ENCODE measurements around the gene POU6F2. TPM values are rescaled to one million over a fixed set of nuclear protein-coding genes. Genes with fewer than 3 reads are reported as not detected.

POU6F2 gene
- total RNA-seq, 2 donors from 2014 or later: not detected

DNA sequence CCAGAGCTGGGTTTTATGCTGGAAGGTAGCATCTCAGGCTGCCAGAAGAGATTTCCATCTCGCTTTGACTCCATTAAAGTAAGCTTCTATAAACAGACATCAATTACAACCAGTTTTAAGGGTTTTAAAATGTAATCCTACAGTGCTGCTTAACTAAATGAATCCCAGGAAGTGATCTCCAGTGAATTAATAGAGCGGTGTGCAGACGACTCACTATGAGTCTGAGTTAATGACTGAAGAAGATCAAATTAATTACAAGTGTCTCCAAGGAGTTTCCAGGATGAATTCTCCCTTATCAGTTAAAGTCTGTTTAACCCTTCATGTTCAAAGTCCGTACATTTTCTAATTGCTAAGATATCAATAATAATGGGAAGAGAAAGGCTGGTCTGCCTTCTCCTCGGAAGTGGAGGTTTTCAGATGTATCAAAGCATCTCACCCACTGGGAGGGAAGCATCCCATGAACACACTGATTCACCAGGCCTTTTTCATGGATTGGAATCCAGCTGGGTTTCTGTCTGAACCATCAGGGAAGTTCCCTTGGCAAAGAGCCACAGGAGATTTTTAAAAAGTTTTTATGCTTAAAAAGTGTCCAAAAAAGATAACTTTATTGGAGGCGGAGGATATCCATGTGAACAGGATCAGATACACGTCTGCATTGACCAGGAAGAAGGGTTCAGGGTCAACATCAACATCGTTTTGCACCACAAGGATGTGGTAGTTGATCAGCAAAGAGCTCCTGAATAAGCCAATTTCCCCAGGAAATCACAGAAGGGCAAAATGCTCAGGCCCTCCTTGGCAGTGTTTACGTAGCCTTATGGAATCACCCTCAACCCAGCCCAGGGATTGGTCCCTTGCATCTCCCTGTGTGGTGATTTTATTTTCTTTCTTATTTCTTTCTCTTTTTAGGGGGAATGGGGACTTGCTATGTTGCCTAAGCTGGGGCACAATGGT is 288.2 kb downstream of the POU6F2 start:
- intact Hi-C loops (cut with DNase I, micrococcal nuclease): no loop called here
- ATAC-seq: no peak
- no peak for DNase-seq

DNA sequence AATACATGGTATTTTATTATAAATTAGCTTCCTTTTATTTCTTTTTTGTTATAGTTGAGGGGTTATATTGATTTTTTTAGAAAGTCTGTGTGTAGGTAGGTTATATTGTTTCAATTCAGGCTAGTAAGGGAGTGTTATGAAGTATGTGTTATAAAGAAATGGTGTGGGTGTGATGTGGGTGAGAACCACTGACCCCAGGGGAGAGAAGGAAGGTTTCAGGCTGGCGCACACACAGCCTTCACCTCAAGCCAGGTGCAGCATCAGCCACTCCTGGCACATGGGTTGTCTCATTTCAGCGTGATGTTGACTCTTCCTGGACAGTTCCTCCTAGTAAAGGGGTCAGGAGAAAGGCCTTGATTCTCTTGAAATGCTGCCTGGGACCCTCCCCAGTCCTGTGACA is 291.3 kb downstream of the POU6F2 start:
- DNase-seq (no peak), ATAC-seq (no peak)
- intact Hi-C loops (cut with DNase I, micrococcal nuclease): no loop called here

DNA sequence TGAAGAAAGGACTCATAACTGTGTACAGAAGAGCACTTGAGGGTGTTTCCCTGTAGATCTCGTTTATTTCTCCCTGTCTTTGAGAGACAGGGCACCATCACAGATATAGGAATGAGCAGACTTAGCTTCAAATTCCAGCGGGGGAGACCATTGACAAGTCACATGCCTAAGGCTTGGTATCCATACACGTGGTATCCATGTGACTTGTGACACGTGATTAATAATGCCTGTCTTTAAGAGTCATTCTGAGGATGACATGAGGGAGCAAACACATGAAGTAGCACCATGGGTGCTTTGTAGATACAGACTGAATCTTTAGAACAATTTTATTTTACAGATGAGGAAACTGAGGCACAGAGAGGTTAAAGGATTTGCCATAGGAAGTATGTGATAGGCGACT is 292.3 kb downstream of the POU6F2 start:
- intact Hi-C loops (cut with DNase I, micrococcal nuclease): no loop called here
- DNase-seq (no peak), ATAC-seq (no peak)

DNA sequence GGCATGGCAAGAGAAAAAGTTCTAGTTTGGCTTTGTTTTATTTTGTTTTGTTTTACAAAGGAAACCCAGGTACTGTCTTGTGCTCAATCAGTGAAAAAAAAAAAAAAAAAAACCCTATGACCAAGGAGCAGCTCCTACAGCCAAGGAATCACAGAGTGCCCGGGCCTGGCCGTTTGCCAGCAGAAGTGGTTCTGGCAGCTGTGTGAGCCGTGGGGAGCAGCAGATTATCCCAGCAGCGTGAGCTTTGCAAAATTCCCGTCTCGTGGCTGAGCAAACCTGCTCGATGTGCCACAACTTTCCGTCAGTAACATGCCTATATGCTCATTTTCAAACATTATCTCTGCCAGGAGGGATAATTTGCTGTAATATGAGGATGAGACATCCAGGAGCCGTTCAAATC is 293.7 kb downstream of the POU6F2 start:
- no peak for ATAC-seq
- peak; percentile 23 to 26 for DNase-seq
- intact Hi-C loops (cut with DNase I, micrococcal nuclease): no loop called here

DNA sequence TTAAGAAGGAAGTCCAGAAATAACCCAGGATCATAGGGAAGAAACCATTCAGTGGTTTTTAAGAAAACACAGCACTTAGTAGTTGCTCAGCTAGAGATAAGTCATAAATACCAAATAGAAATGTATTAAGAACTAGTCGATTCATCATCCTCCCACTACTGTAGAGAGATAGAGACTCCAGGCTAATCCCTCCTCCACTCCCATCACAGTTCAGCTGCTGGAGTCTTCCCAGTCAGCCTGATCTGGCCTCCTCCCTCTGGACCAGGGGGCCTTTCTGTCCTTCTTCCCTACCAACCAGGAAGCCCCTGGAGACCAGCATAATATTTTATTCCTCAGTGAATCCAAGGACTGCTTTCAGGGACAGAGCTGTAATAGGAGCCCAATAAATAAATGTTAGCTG is 294.4 kb downstream of the POU6F2 start:
- no peak for ATAC-seq
- no peak for DNase-seq
- intact Hi-C loops (cut with DNase I, micrococcal nuclease): no loop called here

DNA sequence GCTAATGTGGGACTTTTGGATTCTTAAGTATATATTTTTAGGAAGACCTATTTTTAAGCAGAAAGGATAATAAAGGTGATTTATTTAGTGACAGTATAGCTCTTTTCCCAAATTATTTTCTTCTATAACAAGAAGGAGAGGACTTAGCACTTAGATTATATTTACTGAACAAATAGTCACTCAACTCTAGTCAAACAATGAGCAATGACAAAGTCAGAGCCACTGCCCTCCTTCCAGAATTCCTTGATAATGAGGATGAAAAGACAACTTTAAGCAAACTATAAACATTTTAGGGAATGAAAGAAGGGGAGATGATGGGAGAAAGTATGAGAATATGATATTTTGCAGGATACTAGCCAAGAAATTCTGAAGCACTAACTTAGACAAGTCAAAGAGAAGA is 295.0 kb downstream of the POU6F2 start:
- no peak for DNase-seq
- intact Hi-C loops (cut with DNase I, micrococcal nuclease): no loop called here
- ATAC-seq: no peak

DNA sequence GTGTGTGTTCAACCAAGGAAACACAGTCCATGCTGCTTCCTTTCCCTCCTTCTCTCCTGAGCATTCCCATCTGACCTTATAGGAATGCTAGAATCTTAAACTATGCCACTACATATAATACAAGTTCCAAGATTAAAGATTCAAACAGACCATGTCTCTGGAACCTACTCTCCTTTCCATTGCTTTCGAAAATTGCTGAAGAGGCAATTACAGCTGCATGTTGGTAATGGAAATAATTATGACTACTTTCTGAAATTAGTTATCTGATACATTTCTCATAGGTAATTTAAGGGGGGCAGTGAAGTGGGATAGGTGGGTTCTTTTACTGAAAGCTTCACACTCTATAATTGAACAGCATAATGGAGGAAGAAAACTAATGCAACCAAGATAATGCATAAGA is 302.6 kb downstream of the POU6F2 start:
- ATAC-seq: no peak
- intact Hi-C loops (cut with DNase I, micrococcal nuclease): no loop called here

DNA sequence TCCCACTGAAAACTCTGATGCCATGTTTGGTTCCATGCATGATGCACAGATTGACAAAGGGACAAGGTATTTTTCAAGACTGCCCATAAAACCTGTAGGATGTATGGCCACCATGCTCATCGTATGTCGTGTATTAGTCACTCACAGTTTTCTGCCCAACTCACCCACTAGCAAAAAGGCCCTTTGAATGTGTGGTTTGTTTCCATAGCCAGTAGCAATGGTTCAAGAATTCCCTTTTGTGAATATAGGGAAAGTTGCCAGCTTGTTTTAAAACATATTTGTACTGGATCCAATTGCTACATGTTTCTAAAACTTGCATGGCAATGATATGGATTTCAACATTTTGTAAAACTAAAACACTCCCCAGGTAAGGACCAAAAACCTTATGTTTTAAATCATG is 307.5 kb downstream of the POU6F2 start:
- intact Hi-C loops (cut with DNase I, micrococcal nuclease): no loop called here
- ATAC-seq (no peak), DNase-seq (no peak)

More for the DNA sequence above, 302.6 kb downstream of the POU6F2 start:
- no peak for DNase-seq

DNA sequence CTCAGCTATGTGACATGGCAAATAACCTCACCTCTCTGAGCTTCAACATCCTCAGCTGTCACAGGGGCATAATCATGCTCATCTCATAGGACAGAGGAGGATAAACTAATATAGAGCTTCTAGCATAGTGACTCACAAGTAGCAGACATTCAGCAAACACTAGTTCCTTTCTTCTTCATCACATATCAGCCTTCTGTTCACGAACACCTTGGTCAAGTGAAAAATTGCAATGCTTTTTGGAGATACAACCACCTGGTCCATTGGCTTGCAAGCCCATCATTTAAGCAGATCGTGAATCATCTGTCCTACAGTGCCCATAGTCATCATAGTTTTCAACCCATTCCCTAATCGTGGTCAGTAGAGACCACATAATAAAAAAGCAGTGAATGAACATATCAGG is 310.6 kb downstream of the POU6F2 start:
- DNase-seq (no peak), ATAC-seq (no peak)
- intact Hi-C loops (cut with DNase I, micrococcal nuclease): no loop called here

DNA sequence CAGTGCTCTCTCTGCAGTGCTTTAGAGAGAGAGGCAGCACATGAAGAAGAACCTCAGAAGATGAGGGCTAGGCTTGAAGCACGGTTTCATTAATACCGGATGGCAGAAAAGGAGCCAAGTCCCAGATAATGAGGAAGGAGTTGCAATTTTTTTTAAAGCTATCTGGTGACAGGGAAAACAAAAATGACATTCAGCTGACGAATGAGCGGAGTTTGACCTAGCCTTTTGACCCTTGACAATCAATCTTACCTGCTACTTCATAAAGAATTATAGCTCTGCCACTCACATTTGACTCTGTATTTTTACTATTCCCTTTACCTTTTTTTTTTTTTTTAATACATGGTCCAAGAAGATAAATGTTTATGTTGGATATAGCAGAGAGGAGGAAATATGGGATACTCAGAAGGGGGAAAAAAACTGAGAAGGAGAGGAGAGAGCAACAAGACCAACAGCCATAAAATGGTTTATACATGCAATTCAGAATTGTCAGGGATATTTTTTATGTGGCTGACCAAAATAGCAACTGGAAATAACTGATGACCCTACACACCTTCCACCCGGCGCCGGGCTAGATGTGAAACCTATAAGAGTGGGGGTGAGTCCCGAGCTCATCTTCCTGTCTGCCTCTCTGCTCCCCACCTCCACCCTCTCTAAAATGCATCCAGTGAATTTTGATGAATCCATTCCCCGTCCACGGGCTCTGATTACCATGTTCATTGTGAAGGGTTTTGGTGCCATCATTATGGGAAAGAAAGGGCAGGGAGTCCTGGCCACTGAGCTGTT is 314.1 kb downstream of the POU6F2 start:
- DNase-seq (no peak), ATAC-seq (no peak)
- intact Hi-C loops (cut with DNase I, micrococcal nuclease): no loop called here

DNA sequence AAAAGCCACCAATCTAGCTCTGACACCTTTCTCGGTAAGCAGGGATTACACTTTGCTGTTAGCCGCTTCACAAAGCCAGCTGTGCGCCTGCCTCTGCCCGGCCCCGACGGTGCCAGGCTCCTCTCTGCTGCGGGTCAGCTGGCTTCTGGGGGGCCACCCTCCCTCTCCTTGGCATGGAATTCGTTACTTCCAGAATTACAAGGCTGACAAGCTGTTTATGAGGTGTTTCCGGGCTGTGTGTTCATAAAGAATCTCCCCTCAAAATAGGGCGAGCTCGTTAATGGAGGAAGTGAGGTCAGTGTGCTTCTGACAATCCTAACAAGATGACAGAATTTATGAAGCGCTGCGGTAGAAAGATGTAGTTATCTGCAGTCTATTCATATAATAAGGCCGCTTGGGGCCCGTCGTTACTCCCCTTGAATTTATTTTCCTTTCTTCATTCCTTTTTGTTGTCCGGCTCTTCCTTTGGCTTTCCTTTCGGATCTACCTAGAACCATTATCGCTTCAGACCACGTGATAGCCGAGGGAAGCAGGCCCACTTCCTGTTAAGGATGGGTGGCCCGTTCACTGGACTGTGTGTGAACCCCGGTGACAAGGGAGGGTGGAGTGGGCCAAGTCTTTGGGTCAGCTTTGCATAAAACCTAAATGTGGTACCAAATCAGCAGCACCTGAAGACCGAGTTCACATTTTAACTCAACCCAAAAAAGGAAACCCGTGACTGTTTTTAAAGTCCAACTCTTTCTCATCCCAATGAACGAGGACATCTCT is 315.5 kb downstream of the POU6F2 start:
- no peak for DNase-seq
- no peak for ATAC-seq
- intact Hi-C loops (cut with DNase I, micrococcal nuclease): no loop called here

DNA sequence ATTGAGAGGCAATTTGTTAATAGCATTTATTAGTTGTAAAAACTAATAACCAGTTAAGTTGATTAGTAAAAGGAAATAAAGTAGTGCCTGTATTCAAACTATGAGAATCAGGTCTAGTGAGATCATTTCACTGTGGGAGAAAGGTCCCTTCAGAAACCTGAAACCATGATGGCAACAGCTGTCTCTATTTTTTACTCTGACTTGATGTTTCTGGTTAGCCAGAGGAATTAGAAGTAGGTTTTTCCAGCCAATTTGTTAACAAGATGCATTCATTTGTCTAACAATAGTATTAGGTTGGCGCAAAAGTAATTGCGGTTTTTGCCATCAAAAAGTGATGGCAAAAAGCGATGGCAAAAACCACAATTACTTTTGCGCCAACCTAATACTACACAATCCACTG is 316.3 kb downstream of the POU6F2 start:
- DNase-seq: no peak
- intact Hi-C loops (cut with DNase I, micrococcal nuclease): no loop called here
- ATAC-seq: no peak

DNA sequence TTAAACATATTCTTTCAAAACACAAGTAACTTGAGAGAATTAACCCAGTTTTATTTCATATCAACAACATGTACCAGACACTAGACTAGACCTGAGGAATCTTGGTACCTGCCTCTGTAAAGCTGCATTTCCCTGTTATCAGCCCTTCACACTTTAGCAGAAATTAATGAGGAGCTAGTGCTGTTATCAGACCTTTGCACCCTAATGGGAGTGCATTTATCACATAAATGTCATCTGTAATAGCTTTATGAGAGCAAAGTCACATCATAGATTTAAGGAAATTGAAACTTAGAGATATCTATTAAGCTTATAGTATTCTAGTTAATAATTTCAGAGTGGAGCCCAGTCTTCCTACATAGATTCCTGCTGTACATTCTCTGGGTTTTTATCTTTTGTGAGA is 318.1 kb downstream of the POU6F2 start:
- no peak for DNase-seq
- intact Hi-C loops (cut with DNase I, micrococcal nuclease): no loop called here
- no peak for ATAC-seq

DNA sequence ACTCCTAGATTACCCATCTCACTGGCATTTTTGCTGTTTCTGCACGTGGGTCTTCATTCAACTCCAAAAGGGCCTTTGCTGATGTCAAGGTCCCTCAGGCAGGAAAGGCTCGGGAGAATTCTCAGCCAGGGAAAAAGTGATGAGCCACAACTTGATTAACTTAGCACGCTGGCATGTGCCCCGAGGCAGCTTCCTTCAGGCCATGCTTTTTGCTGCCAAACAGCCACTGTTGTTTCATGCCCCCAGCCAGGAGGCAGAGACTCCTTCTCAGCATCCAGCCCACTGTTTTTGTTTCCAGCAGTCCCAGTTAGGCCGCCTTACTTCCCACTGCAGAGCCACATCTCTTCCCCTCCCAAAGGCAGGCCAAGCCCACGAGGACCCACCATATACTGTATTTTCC is 322.0 kb downstream of the POU6F2 start:
- ATAC-seq (no peak), DNase-seq (no peak)
- intact Hi-C loops (cut with DNase I, micrococcal nuclease): no loop called here

DNA sequence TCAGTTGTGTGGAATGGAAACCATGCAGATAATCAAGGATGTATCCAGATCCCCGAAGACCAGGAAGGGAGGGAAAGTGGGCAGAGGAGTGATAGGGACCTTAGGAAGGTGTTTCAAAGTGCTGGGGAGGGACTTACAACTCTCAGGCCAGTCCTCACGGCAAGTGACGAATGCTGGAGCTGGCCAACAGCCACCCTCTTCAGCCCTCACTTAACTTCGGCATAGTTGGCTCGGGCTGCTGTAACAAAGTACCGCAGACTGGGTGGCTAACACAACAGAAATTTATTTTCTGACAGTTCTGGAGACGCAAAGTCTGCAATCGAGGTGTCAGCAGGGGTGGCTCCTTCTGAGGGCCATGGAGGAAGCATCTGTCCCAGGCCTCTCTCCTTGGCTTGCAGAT is 322.6 kb downstream of the POU6F2 start:
- DNase-seq: no peak
- ATAC-seq: no peak
- intact Hi-C loops (cut with DNase I, micrococcal nuclease): no loop called here

DNA sequence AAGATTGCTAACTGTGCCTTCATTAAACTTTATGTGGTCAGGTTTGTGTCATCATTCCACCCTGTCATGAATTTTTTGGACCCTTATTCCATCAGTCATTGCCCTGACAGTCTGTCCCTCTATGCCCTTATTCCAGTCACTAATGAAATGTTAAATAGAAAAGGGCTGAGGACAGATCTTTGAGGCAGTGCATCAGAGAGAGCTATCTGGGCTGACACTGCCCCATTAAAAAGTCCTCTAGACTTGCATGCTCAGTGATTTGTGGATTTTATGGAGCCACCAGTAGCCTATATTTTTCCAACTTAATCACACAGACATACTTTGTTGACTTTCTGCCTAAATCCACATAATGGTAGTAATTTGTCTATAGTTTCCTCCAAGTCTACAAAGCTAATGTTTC is 323.8 kb downstream of the POU6F2 start:
- intact Hi-C loops (cut with DNase I, micrococcal nuclease): no loop called here
- ATAC-seq (no peak), DNase-seq (no peak)

DNA sequence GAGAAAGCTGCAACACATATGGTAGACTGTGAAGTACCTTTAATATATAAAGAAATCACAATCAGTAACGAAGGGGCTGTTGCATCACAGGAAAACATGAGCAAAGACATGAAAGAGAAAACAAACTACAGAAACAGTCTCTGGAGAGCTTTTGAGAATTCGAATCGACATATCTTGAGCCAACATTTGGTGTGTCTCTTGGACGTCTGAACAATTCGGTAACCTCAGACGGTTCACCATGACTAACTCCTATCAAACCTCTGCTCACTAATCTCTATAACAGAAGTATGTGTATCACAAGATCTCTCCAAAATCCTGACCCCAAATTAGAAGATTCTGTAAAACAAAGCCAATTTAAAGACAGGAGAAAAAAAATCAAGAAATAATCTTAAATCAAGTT is 326.5 kb downstream of the POU6F2 start:
- ATAC-seq (no peak), DNase-seq (no peak)
- intact Hi-C loops (cut with DNase I, micrococcal nuclease): no loop called here

DNA sequence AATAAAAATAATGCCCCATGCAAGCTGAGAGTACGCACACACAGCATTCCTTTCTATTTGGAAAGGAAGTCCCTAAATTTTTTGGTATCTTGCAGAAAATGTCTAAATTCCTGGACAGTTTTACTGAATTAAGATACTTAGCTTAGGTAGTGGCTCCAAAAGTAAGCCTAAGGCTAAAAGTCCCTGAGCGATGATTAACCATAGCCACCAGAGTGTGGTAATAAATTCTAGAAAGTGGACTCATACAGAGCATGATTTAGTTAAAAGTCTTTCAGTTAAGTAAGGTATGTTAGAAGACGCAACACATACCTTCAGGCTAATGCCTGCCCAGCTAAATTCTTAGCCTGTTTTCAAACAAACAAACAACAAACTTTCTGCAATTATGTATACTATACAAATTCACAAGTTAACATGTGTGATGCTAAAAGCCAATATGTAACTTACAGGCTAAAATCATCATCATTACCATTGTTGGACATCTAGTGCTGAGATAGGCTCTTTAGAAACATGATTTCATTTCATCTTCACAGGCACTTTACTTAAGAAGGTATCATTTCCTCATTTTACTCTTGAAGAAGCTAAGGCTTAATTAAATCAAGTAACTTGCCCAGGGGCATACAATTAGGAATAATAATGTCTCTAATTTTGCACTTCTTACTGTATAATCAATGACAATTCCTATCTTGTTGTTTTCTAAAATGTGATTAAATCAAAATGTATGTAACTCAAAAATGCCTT is 327.1 kb downstream of the POU6F2 start:
- intact Hi-C loops (cut with DNase I, micrococcal nuclease): no loop called here
- no peak for ATAC-seq
- no peak for DNase-seq

DNA sequence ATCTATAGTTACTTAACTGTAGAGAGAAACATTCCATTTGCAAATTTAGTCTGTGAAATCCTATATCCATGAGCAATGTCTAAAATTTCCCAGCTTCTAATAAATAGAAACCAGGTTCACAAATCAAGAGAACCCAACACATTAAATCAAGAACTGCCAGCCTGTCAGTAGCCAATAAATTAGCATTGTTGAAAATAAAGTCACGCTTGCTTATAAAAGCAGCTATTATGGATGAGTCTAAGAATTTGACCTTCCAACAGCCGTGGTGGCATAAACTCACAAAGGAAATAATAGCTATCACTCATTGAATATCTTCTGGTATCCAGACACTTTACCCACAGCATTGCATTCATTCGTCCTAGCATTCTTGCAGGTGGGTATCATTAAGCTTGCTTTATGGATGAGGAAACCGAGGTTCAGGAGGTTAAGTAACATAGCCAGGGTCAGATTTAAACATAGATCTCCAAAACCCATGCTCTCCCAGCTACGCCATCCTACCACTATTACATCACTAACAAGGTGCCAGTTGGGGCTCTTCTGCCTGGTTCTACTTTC is 328.4 kb downstream of the POU6F2 start:
- no peak for DNase-seq
- intact Hi-C loops (cut with DNase I, micrococcal nuclease): no loop called here
- no peak for ATAC-seq

All from left colon (tissue), 2 donors.